GM12878 (cell line): ENCODE data around the gene TNFRSF1B. TPM values are rescaled to one million over a fixed set of nuclear protein-coding genes. Genes with fewer than 3 reads are reported as not detected.

ENCODE experiments used
- E2F8 ChIP-seq: fragments of 450-650 bp; IDR thresholded peaks from 2 replicates; pipeline ENCODE4 v1.6.1; 2018; ENCODE audit warnings: mild to moderate bottlenecking, low read depth, moderate library complexity; ENCODE audit not compliant: partially characterized antibody
- E4F1 ChIP-seq: fragments of 450-650 bp; IDR thresholded peaks from 2 replicates; pipeline ENCODE4 v1.6.1; 2018; ENCODE audit warnings: borderline replicate concordance, mild to moderate bottlenecking; ENCODE audit not compliant: partially characterized antibody
- EGR1 ChIP-seq, 2 experiments: IDR thresholded peaks; 1 replicate in 1 of 2; 2 replicates in 1 of 2; pipeline ENCODE4 v1.6.1; 2011 to 2012; ENCODE audit warnings: low read depth in 2 of 2, low read length in 2 of 2, borderline replicate concordance in 1 of 2, mild to moderate bottlenecking in 1 of 2, moderate library complexity in 1 of 2
- HDAC6 ChIP-seq: fragments of 200-600 bp; sonication (generic); IDR thresholded peaks from one replicate; pipeline ENCODE4 v1.8.0; 2017; ENCODE audit warnings: antibody characterized with exemption; ENCODE audit not compliant: unreplicated experiment
- JUND ChIP-seq: IDR thresholded peaks from 2 replicates; pipeline ENCODE4 v1.6.1; 2012; ENCODE audit warnings: low read depth, mild to moderate bottlenecking, low read length, improper control_type of control experiment, moderate library complexity
- MEF2A ChIP-seq: IDR thresholded peaks from 2 replicates; pipeline ENCODE4 v1.6.1; 2011; ENCODE audit warnings: low read depth, mild to moderate bottlenecking, low read length, moderate library complexity; ENCODE audit not compliant: insufficient read depth
- SMARCA5 ChIP-seq: fragments of 450-650 bp; IDR thresholded peaks from 2 replicates; pipeline ENCODE4 v1.6.1; 2017; ENCODE audit warnings: mild to moderate bottlenecking
- STAT3 ChIP-seq: IDR thresholded peaks from 2 replicates; pipeline ENCODE4 v1.6.1; 2011; ENCODE audit warnings: low read depth, low read length, improper control_type of control experiment
- ZBTB40 ChIP-seq: fragments of 450-650 bp; IDR thresholded peaks from 2 replicates; pipeline ENCODE4 v1.6.1; 2016; ENCODE audit warnings: mild to moderate bottlenecking, moderate library complexity, borderline replicate concordance
- polyA plus RNA-seq, 11 experiments: library from polyadenylated mRNA; depleted of rRNA in 4 of 11; unstranded in 6 of 11; stranded (reverse) in 5 of 11; fragments of >200 nt; fragmentation: Nextera tagmentation in 4 of 11; fragmentation: Illumina TruSeq in 1 of 11; extraction: Ambion mirVana in 4 of 11; extraction: Trizol in 1 of 11; gene quantifications; 1 replicate in 1 of 11; 2 replicates in 10 of 11; pipeline versions ENCODE4 v1.2.1 to v1.2.3, GENCODE V29; 2011 to 2016; ENCODE audit warnings: inconsistent platforms in 2 of 11, missing spikeins in 2 of 11, low read depth in 1 of 11
- total RNA-seq, 4 experiments: library from RNA; depleted of rRNA in 3 of 4; stranded (reverse); fragments of >200 nt in 3 of 4; fragmentation: Illumina TruSeq in 1 of 4; extraction: Trizol in 1 of 4; gene quantifications; 2 replicates each; pipeline versions ENCODE4 v1.2.1 to v1.2.3, GENCODE V29; 2013 to 2021
- TF ChIP-seq, protein P1 (sequence below): IDR thresholded peaks from 2 replicates; pipeline ENCODE4 v1.6.1; 2011; ENCODE audit warnings: borderline replicate concordance, low read depth, mild to moderate bottlenecking, moderate library complexity, low read length; ENCODE audit not compliant: insufficient read depth, poor library complexity, severe bottlenecking
- TF ChIP-seq, protein P2 (sequence below): fragments of 150-350 bp; IDR thresholded peaks from 2 replicates; pipeline ENCODE4 v1.6.1; 2014; ENCODE audit warnings: mild to moderate bottlenecking, low read depth, low read length
- TF ChIP-seq, protein P3 (sequence below): IDR thresholded peaks from 2 replicates; pipeline ENCODE4 v1.6.1; 2011; ENCODE audit warnings: borderline replicate concordance, low read depth, mild to moderate bottlenecking, moderate library complexity, mixed read lengths, low read length; ENCODE audit not compliant: insufficient read depth; ENCODE audit errors: extremely low read length

Gene TNFRSF1B
- total and polyA plus RNA-seq, 10 of the 15 experiments (the other 5 are each of a cell fraction or from before 2014, with no cell fraction given) = 10.1 to 87.2 (median 37.3) TPM

- TF ChIP-seq E2F8 = no peak
- TF ChIP-seq ZBTB40 = no peak
- peak; percentile 90 for TF ChIP-seq JUND
- TF ChIP-seq, protein P1, sequence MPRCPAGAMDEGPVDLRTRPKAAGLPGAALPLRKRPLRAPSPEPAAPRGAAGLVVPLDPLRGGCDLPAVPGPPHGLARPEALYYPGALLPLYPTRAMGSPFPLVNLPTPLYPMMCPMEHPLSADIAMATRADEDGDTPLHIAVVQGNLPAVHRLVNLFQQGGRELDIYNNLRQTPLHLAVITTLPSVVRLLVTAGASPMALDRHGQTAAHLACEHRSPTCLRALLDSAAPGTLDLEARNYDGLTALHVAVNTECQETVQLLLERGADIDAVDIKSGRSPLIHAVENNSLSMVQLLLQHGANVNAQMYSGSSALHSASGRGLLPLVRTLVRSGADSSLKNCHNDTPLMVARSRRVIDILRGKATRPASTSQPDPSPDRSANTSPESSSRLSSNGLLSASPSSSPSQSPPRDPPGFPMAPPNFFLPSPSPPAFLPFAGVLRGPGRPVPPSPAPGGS = peak; percentile 34
- TF ChIP-seq MEF2A = peak; percentile 57; the same call in 1 of the 2 replicates
- no peak for TF ChIP-seq EGR1 (IDR thresholded peaks at IDR 0.05; ENCODE audit: borderline replicate concordance in 1 of 2, low read depth in 2 of 2, low read length in 2 of 2)
- no peak for TF ChIP-seq E4F1
- TF ChIP-seq SMARCA5 = peak; percentile 29; the same call in 1 of the 2 replicates
- TF ChIP-seq, protein P2, sequence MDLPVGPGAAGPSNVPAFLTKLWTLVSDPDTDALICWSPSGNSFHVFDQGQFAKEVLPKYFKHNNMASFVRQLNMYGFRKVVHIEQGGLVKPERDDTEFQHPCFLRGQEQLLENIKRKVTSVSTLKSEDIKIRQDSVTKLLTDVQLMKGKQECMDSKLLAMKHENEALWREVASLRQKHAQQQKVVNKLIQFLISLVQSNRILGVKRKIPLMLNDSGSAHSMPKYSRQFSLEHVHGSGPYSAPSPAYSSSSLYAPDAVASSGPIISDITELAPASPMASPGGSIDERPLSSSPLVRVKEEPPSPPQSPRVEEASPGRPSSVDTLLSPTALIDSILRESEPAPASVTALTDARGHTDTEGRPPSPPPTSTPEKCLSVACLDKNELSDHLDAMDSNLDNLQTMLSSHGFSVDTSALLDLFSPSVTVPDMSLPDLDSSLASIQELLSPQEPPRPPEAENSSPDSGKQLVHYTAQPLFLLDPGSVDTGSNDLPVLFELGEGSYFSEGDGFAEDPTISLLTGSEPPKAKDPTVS = no peak
- no peak for TF ChIP-seq HDAC6
- TF ChIP-seq, protein P3, sequence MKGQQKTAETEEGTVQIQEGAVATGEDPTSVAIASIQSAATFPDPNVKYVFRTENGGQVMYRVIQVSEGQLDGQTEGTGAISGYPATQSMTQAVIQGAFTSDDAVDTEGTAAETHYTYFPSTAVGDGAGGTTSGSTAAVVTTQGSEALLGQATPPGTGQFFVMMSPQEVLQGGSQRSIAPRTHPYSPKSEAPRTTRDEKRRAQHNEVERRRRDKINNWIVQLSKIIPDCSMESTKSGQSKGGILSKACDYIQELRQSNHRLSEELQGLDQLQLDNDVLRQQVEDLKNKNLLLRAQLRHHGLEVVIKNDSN = no peak
- no peak for TF ChIP-seq STAT3
Measured at GRCh38 chr1:12161662-12162458, 4.9 kb upstream of the TNFRSF1B start (continued).
